MCF 10A (cell line): ENCODE results near the gene HAAO. TPM values are rescaled to one million over a fixed set of nuclear protein-coding genes. Genes with fewer than 3 reads are reported as not detected.

ENCODE experiments used
- BruUV-seq: library from RNA; stranded (reverse); fragments of 400-500 nt; replicated peaks from 2 replicates; lab custom pipeline; 2021; lab: Mats Ljungman, UMichigan
- CTCF ChIA-PET: fragments of 300-600 bp; sonication (Branson Sonifier 250); formaldehyde crosslinking; extraction: SDS; loops from one replicate; lab custom pipeline; 2021; ENCODE audit warnings: antibody characterized with exemption, inconsistent platforms; lab: Yijun Ruan, JAX
- POLR2A ChIA-PET: fragments of 300-600, 350-650 bp; sonication (Branson Sonifier 250); formaldehyde crosslinking; extraction: SDS; loops from one replicate; lab custom pipeline; 2020; ENCODE audit warnings: antibody characterized with exemption, inconsistent platforms; lab: Yijun Ruan, JAX
- DNase-seq: peaks from one replicate; pipeline ENCODE4 v3.0.0-alpha.2; 2018; ENCODE audit not compliant: unreplicated experiment
- H3K27ac Mint-ChIP-seq: one replicate; pipeline ENCODE4 v1.8.0; 2022; ENCODE audit warnings: mild to moderate bottlenecking, low read depth, mixed read lengths; ENCODE audit not compliant: unreplicated experiment
- H3K27me3 Mint-ChIP-seq: one replicate; pipeline ENCODE4 v1.8.0; 2022; ENCODE audit warnings: mixed read lengths; ENCODE audit not compliant: insufficient read depth, unreplicated experiment
- H3K36me3 Mint-ChIP-seq: one replicate; pipeline ENCODE4 v1.8.0; 2022; ENCODE audit warnings: mild to moderate bottlenecking, moderate library complexity, mixed read lengths; ENCODE audit not compliant: insufficient read depth, unreplicated experiment
- H3K4me1 Mint-ChIP-seq: one replicate; pipeline ENCODE4 v1.8.0; 2022; ENCODE audit warnings: mixed read lengths; ENCODE audit not compliant: insufficient read depth, unreplicated experiment
- H3K4me3 Mint-ChIP-seq: one replicate; pipeline ENCODE4 v1.8.0; 2022; ENCODE audit warnings: mild to moderate bottlenecking, moderate library complexity, mixed read lengths; ENCODE audit not compliant: unreplicated experiment
- H3K9me3 Mint-ChIP-seq: one replicate; pipeline ENCODE4 v1.8.0; 2022; ENCODE audit warnings: mixed read lengths; ENCODE audit not compliant: unreplicated experiment
- intact Hi-C: fragments of 100-400 bp; cut with micrococcal nuclease; formaldehyde crosslinking; loops from 2 replicates; pipeline ENCODE4 v1.14.1; 2022
- total RNA-seq: library from RNA; stranded (reverse); gene quantifications from 2 replicates; pipeline ENCODE4 v1.2.3, GENCODE V29; 2022
- TF ChIP-seq, protein P1 (sequence below): fragments of 200-600 bp; IDR thresholded peaks from one replicate; pipeline ENCODE4 v1.8.0; 2022; ENCODE audit warnings: antibody characterized with exemption, mild to moderate bottlenecking; ENCODE audit not compliant: unreplicated experiment

The HAAO gene
- total RNA-seq, 1 experiment from 2014 or later: not detected

GRCh38 chr2:42752816-42753813 lies 39.3 kb downstream of the HAAO start:
- no peak for DNase-seq
- BruUV-seq: no TSS peak
- intact Hi-C loops: no loop called here
- Mint-ChIP-seq H3K27ac (no peak overlapping the region), H3K36me3 (peaks cover 4% of the 10 kb centered on the region), H3K4me1 (no peaks in the 10 kb centered on the region), H3K4me3 (no peak overlapping the region), H3K9me3 (no peaks in the 10 kb centered on the region), H3K27me3 (no peaks in the 10 kb centered on the region)
- POLR2A ChIA-PET: interaction anchor here (1.2 kb wide), 1 partner anchor 24 kb away, joined by 3 read pairs; no protein-coding TSS in a partner anchor
- TF ChIP-seq, protein P1, sequence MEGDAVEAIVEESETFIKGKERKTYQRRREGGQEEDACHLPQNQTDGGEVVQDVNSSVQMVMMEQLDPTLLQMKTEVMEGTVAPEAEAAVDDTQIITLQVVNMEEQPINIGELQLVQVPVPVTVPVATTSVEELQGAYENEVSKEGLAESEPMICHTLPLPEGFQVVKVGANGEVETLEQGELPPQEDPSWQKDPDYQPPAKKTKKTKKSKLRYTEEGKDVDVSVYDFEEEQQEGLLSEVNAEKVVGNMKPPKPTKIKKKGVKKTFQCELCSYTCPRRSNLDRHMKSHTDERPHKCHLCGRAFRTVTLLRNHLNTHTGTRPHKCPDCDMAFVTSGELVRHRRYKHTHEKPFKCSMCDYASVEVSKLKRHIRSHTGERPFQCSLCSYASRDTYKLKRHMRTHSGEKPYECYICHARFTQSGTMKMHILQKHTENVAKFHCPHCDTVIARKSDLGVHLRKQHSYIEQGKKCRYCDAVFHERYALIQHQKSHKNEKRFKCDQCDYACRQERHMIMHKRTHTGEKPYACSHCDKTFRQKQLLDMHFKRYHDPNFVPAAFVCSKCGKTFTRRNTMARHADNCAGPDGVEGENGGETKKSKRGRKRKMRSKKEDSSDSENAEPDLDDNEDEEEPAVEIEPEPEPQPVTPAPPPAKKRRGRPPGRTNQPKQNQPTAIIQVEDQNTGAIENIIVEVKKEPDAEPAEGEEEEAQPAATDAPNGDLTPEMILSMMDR: no peak
- CTCF ChIA-PET: no interaction called here

DNA sequence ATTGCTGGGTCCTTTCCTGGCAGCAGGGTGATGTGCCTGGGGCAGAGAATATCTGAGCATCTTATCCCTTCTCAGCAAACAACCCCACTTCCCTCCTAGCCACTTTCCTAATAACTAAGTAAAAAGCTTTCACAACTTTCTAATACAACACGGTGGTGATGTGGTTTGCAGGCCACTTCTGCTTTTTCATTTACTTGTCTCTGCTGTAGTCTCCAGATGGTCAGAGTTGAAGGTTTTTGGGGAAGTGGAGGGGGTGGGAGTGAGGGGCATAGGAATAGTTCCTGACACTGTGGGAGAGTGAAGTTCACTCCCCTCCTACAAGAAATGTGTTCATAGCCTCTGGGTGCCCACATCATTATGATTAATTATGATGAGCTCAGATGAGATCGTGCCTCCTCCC lies 40.1 kb downstream of the HAAO start:
- CTCF ChIA-PET: interaction anchor here (1.0 kb wide), 1 partner anchor 10 kb away, joined by 4 read pairs; no protein-coding TSS in a partner anchor
- Mint-ChIP-seq H3K4me3 (no peak overlapping the region), H3K27ac (no peak overlapping the region), H3K27me3 (no peaks in the 10 kb centered on the region), H3K4me1 (no peaks in the 10 kb centered on the region), H3K9me3 (no peaks in the 10 kb centered on the region), H3K36me3 (peaks cover 4% of the 10 kb centered on the region)
- TF ChIP-seq, protein P1: no peak
- POLR2A ChIA-PET: interaction anchor here (1.2 kb wide), 1 partner anchor 24 kb away, joined by 3 read pairs; no protein-coding TSS in a partner anchor
- intact Hi-C loops: no loop called here
- no peak for DNase-seq
- BruUV-seq: no TSS peak

DNA sequence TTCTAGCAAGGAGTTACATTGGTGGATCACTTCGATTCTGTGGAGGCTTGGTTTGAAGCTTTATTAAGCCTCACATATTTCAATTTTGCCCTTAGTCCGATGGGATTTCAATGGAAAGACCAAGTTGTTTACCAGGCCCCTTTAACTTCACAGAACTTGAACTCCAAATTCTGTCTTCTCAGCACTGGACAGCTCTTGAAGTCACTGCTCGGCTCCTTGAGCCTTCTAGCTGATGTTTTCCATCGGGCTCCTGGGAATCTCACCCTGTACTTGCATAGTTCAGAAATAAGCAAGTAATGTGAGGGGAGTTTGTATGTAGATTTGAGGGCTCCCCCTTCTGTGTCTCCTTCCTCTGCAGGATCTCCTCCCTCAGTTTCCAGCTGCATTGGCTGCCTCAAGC lies 43.5 kb downstream of the HAAO start:
- H3K36me3 Mint-ChIP-seq: no peaks in the 10 kb centered on the region
- H3K4me3 Mint-ChIP-seq: no peak overlapping the region
- no peak for DNase-seq
- BruUV-seq: no TSS peak
- CTCF ChIA-PET: no interaction called here
- POLR2A ChIA-PET: no interaction called here
- TF ChIP-seq, protein P1: no peak
- H3K27me3 Mint-ChIP-seq: no peaks in the 10 kb centered on the region
- no peak overlapping the region for H3K27ac Mint-ChIP-seq
- intact Hi-C loops: no loop called here
- H3K9me3 Mint-ChIP-seq: no peaks in the 10 kb centered on the region
- H3K4me1 Mint-ChIP-seq: peaks cover 6% of the 10 kb centered on the region

- no TSS peak for BruUV-seq
- Mint-ChIP-seq H3K4me3 (no peak overlapping the region), H3K27me3 (no peaks in the 10 kb centered on the region), H3K27ac (no peak overlapping the region), H3K9me3 (no peaks in the 10 kb centered on the region), H3K36me3 (no peaks in the 10 kb centered on the region), H3K4me1 (peaks cover 6% of the 10 kb centered on the region)
- ChIA-PET CTCF (no interaction called here), POLR2A (no interaction called here)
- intact Hi-C loops: no loop called here
- TF ChIP-seq, protein P1: no peak
- no peak for DNase-seq
These were observed 45.0 kb downstream of the HAAO start for GRCh38 chr2:42747422-42747821.
